HL-60 (cell line): ENCODE data around the gene PTGR1.

Source experiments
- DNase-seq, 2 experiments: peaks; one replicate each; pipeline ENCODE4 v3.0.0-alpha.2; 2010 to 2020; ENCODE audit warnings: low read depth in 1 of 2, low spot score in 1 of 2
- H3K27ac ChIP-seq: fragments of 250-450 bp; sonication (Bioruptor Pico); replicated peaks from 2 replicates; pipeline ENCODE4 v1.5.1; 2020; ENCODE audit warnings: mild to moderate bottlenecking, moderate library complexity
- H3K27me3 ChIP-seq: fragments of 250-450 bp; sonication (Bioruptor Pico); 2 replicates; pipeline ENCODE4 v1.5.1; 2021; ENCODE audit warnings: mild to moderate bottlenecking, moderate library complexity; ENCODE audit not compliant: insufficient read depth, poor library complexity, severe bottlenecking
- H3K4me3 ChIP-seq: replicated peaks from 2 replicates; pipeline ENCODE4 v1.5.1; 2011; ENCODE audit warnings: mild to moderate bottlenecking, control low read depth, low read length; ENCODE audit not compliant: insufficient read depth
- GABPA ChIP-seq: IDR thresholded peaks from 2 replicates; pipeline ENCODE4 v1.6.1; 2012; ENCODE audit warnings: low read depth
- POLR2AphosphoS5 ChIP-seq: IDR thresholded peaks from 2 replicates; pipeline ENCODE4 v1.6.1; 2012; ENCODE audit warnings: low read depth
- SPI1 ChIP-seq: IDR thresholded peaks from 2 replicates; pipeline ENCODE4 v1.6.1; 2012; ENCODE audit warnings: low read depth, mild to moderate bottlenecking, borderline replicate concordance
- TF ChIP-seq, protein P1 (sequence below): IDR thresholded peaks from 2 replicates; pipeline ENCODE4 v1.6.1; 2012; ENCODE audit warnings: low read depth; ENCODE audit not compliant: insufficient replicate concordance
- TF ChIP-seq, protein P2 (sequence below): IDR thresholded peaks from one replicate; pipeline ENCODE4 v1.5.1; 2011; ENCODE audit warnings: low read length, control low read depth, inconsistent platforms; ENCODE audit not compliant: insufficient read depth

Gene PTGR1

GRCh38 chr9:111632695-111633388 lies 33.4 kb upstream of the PTGR1 start:
- peak overlapping the region; percentile 81 for H3K4me3 ChIP-seq
- H3K27me3 ChIP-seq = no peaks in the 10 kb centered on the region
- H3K27ac ChIP-seq = no peak overlapping the region
- no peak for DNase-seq
- TF ChIP-seq GABPA (no peak), SPI1 (no peak), POLR2AphosphoS5 (no peak)
- TF ChIP-seq, protein P1, sequence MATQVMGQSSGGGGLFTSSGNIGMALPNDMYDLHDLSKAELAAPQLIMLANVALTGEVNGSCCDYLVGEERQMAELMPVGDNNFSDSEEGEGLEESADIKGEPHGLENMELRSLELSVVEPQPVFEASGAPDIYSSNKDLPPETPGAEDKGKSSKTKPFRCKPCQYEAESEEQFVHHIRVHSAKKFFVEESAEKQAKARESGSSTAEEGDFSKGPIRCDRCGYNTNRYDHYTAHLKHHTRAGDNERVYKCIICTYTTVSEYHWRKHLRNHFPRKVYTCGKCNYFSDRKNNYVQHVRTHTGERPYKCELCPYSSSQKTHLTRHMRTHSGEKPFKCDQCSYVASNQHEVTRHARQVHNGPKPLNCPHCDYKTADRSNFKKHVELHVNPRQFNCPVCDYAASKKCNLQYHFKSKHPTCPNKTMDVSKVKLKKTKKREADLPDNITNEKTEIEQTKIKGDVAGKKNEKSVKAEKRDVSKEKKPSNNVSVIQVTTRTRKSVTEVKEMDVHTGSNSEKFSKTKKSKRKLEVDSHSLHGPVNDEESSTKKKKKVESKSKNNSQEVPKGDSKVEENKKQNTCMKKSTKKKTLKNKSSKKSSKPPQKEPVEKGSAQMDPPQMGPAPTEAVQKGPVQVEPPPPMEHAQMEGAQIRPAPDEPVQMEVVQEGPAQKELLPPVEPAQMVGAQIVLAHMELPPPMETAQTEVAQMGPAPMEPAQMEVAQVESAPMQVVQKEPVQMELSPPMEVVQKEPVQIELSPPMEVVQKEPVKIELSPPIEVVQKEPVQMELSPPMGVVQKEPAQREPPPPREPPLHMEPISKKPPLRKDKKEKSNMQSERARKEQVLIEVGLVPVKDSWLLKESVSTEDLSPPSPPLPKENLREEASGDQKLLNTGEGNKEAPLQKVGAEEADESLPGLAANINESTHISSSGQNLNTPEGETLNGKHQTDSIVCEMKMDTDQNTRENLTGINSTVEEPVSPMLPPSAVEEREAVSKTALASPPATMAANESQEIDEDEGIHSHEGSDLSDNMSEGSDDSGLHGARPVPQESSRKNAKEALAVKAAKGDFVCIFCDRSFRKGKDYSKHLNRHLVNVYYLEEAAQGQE = no peak
- TF ChIP-seq, protein P2, sequence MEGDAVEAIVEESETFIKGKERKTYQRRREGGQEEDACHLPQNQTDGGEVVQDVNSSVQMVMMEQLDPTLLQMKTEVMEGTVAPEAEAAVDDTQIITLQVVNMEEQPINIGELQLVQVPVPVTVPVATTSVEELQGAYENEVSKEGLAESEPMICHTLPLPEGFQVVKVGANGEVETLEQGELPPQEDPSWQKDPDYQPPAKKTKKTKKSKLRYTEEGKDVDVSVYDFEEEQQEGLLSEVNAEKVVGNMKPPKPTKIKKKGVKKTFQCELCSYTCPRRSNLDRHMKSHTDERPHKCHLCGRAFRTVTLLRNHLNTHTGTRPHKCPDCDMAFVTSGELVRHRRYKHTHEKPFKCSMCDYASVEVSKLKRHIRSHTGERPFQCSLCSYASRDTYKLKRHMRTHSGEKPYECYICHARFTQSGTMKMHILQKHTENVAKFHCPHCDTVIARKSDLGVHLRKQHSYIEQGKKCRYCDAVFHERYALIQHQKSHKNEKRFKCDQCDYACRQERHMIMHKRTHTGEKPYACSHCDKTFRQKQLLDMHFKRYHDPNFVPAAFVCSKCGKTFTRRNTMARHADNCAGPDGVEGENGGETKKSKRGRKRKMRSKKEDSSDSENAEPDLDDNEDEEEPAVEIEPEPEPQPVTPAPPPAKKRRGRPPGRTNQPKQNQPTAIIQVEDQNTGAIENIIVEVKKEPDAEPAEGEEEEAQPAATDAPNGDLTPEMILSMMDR = no peak

DNA sequence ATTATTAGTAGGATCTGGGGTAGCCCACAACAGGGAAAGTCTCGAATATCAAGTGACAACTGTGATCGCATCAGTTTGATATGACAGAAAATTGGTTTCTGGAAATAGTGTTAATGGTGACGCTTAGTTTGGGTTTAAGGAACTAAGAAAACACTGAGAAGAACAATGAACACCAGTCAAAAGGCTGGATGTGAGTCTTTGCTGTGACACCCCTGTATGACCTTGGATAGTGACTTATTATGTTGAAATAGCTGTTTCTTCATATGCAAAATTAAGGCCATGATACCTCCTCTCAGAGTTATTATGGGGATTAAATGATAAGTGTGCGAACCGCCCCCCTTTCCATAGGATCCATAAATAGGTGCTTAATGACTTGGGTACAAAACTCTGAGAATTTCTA lies 32.6 kb upstream of the PTGR1 start:
- peak; percentile 10 to 42 for DNase-seq
- peak overlapping the region; percentile 80 for H3K27ac ChIP-seq
- TF ChIP-seq POLR2AphosphoS5 = no peak
- TF ChIP-seq, protein P1 = no peak
- no peak for TF ChIP-seq SPI1
- TF ChIP-seq, protein P2 = no peak
- TF ChIP-seq GABPA = no peak
- peak overlapping the region; percentile 81 for H3K4me3 ChIP-seq
- no peaks in the 10 kb centered on the region for H3K27me3 ChIP-seq

DNA sequence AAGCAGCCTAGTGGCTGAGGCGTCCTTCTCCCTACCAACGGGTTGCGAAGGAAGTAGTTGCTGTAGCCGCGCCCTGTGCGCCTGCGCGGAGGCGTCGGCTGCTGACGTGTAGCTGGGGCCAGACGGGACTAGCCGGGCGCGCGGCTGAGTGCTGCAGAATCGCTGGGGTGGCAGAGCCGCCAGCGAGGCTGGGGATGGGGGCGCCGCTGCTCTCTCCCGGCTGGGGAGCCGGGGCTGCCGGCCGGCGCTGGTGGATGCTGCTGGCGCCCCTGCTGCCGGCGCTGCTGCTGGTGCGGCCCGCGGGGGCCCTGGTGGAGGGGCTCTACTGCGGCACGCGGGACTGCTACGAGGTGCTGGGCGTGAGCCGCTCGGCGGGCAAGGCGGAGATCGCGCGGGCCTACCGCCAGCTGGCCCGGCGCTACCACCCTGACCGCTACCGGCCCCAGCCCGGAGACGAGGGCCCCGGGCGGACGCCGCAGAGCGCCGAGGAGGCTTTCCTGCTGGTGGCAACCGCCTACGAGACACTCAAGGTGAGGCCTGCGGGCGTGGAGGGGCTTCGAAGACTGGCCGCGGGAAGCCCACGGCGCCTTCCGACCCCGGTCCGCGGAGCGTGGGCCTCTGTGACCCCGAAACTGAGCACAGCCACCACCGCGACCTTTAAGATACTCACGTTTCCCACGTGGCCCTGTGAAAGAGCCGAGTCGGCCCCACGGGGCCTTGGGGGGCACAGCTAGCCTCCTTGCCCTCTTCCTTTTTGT lies 31.9 kb upstream of the PTGR1 start, which contains the start of gene DNAJC25:
TSS of gene DNAJC25 (plus strand) at position 121 of the 758 bp plus-strand sequence. CDS start at position 195, 74 bp downstream.
- Histone ChIP-seq H3K27ac (peak within 1 kb of the TSS; percentile 80), H3K4me3 (peak within 1 kb of the TSS; percentile 81), H3K27me3 (no peaks in the 10 kb centered on the region)
- peak; percentile 97 to 98 for DNase-seq
- TF ChIP-seq, protein P2 = no peak
- TF ChIP-seq, protein P1 = peak; percentile 61
- TF ChIP-seq POLR2AphosphoS5 = peak; percentile 94
